Fibroblast of lung (primary cell): Measurements from ENCODE around the gene LYPD5. TPM values are rescaled to one million over a fixed set of nuclear protein-coding genes. Genes with fewer than 3 reads are reported as not detected.
A peak's percentile ranks its signal among the peaks of the same experiment; 100 is the strongest.

Source experiments
- DNase-seq, 2 donors: peaks; one replicate each; pipeline versions ENCODE4 v3.0.0 to v3.0.0-alpha.2; 2010; ENCODE audit warnings: low read depth in 2 of 2
- H2AFZ ChIP-seq: 2 replicates; pipeline ENCODE4 v1.5.1; 2012; ENCODE audit warnings: low read length, control low read depth, inconsistent platforms
- H3K27ac ChIP-seq: 2 replicates; pipeline ENCODE4 v1.5.1; 2011; ENCODE audit warnings: low read length, control low read depth; ENCODE audit not compliant: insufficient read depth
- H3K27me3 ChIP-seq: 2 replicates; pipeline ENCODE4 v1.5.1; 2011; ENCODE audit warnings: mild to moderate bottlenecking, low read length; ENCODE audit not compliant: control insufficient read depth, insufficient read depth
- H3K36me3 ChIP-seq: 2 replicates; pipeline ENCODE4 v1.5.1; 2011; ENCODE audit warnings: low read length; ENCODE audit not compliant: control insufficient read depth, insufficient read depth
- H3K4me1 ChIP-seq: 2 replicates; pipeline ENCODE4 v1.5.1; 2011; ENCODE audit warnings: low read length; ENCODE audit not compliant: control insufficient read depth, insufficient read depth; ENCODE audit errors: extremely low read depth
- H3K4me2 ChIP-seq: 2 replicates; pipeline ENCODE4 v1.5.1; 2011; ENCODE audit warnings: low read length, control low read depth; ENCODE audit not compliant: insufficient read depth; ENCODE audit errors: extremely low read depth
- H3K4me3 ChIP-seq, 4 experiments: fragments of 200-600 bp in 1 of 4; sonication (generic) in 1 of 4; replicated peaks in 1 of 4; 2 replicates each; pipeline ENCODE4 v1.5.1; 2011 to 2016; ENCODE audit warnings: low read length in 4 of 4, low read depth in 3 of 4, mild to moderate bottlenecking in 3 of 4, control low read depth in 2 of 4, inconsistent platforms in 1 of 4, mixed read lengths in 1 of 4; ENCODE audit not compliant: insufficient read depth in 1 of 4; ENCODE audit errors: control extremely low read depth in 1 of 4
- H3K79me2 ChIP-seq: 2 replicates; pipeline ENCODE4 v1.5.1; 2012; ENCODE audit warnings: mild to moderate bottlenecking, low read length, inconsistent platforms; ENCODE audit not compliant: control insufficient read depth, insufficient read depth
- H3K9ac ChIP-seq: 2 replicates; pipeline ENCODE4 v1.5.1; 2011; ENCODE audit warnings: mild to moderate bottlenecking, low read length, control low read depth; ENCODE audit not compliant: insufficient read depth
- H3K9me3 ChIP-seq: 2 replicates; pipeline ENCODE4 v1.5.1; 2012; ENCODE audit warnings: low read depth, low read length; ENCODE audit not compliant: control insufficient read depth, insufficient read depth
- H4K20me1 ChIP-seq: 2 replicates; pipeline ENCODE4 v1.5.1; 2011; ENCODE audit warnings: low read length; ENCODE audit not compliant: control insufficient read depth, insufficient read depth; ENCODE audit errors: extremely low read depth
- EZH2 ChIP-seq: IDR thresholded peaks from 2 replicates; pipeline ENCODE4 v1.5.1; 2012; ENCODE audit warnings: low read length, control low read depth, mild to moderate bottlenecking; ENCODE audit errors: missing control alignments
- polyA plus RNA-seq, 2 donors: library from polyadenylated mRNA; depleted of rRNA in 1 of 2; stranded (reverse) in 1 of 2; unstranded in 1 of 2; fragments of >200 nt; gene quantifications; 2 replicates each; pipeline ENCODE4 v1.2.1, GENCODE V29; 2011 to 2012; ENCODE audit warnings: missing spikeins in 1 of 2
- total RNA-seq: library from RNA; depleted of rRNA; stranded (reverse); fragments of >200 nt; gene quantifications from 2 replicates; pipeline ENCODE4 v1.2.1, GENCODE V29; 2014
- TF ChIP-seq, protein P1 (sequence below), 2 donors: IDR thresholded peaks in 1 of 2; conservative IDR thresholded peaks in 1 of 2; 1 replicate in 1 of 2; 2 replicates in 1 of 2; pipeline ENCODE4 v1.5.1; 2011 to 2012; ENCODE audit warnings: low read length in 2 of 2, control low read depth in 1 of 2, inconsistent platforms in 1 of 2, low read depth in 1 of 2, mild to moderate bottlenecking in 1 of 2

The LYPD5 gene
- total and polyA plus RNA-seq, 2 donors (not counting 1 experiment from before 2014, with no cell fraction given), result 0.37 to 0.50 TPM

DNA sequence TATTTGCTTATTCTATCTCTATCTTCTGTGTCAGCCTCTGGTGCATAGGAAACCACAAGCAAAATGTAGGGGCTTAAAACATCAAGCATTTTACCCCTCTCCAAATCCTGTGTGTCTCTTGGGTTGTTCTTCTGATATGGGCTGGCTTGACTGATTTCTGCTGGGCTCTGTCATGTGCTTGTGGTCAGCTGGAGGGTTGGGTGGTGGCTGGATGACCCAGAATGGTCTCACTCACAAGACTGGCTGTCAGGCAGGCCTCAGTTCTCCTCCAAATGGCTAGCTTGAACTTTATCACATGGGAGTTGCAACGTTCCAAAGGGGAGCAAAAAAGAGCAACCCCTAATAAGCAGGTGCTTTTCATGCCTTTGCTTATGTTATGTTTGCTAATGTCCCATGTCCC lies 9.6 kb upstream of the LYPD5 start:
- Histone ChIP-seq H2AFZ (no peak overlapping the region), H3K4me1 (no peaks in the 10 kb centered on the region), H3K4me2 (no peak overlapping the region), H3K36me3 (no peaks in the 10 kb centered on the region), H3K27ac (no peak overlapping the region), H3K9me3 (no peaks in the 10 kb centered on the region), H3K4me3 (no peak overlapping the region), H3K79me2 (no peaks in the 10 kb centered on the region), H3K9ac (no peak overlapping the region), H3K27me3 (no peaks in the 10 kb centered on the region), H4K20me1 (no peaks in the 10 kb centered on the region)
- TF ChIP-seq EZH2, result no peak
- TF ChIP-seq, protein P1, sequence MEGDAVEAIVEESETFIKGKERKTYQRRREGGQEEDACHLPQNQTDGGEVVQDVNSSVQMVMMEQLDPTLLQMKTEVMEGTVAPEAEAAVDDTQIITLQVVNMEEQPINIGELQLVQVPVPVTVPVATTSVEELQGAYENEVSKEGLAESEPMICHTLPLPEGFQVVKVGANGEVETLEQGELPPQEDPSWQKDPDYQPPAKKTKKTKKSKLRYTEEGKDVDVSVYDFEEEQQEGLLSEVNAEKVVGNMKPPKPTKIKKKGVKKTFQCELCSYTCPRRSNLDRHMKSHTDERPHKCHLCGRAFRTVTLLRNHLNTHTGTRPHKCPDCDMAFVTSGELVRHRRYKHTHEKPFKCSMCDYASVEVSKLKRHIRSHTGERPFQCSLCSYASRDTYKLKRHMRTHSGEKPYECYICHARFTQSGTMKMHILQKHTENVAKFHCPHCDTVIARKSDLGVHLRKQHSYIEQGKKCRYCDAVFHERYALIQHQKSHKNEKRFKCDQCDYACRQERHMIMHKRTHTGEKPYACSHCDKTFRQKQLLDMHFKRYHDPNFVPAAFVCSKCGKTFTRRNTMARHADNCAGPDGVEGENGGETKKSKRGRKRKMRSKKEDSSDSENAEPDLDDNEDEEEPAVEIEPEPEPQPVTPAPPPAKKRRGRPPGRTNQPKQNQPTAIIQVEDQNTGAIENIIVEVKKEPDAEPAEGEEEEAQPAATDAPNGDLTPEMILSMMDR (conservative IDR thresholded peaks at IDR 0.05 in 1 of 2, IDR thresholded peaks at IDR 0.05 in 1 of 2; ENCODE audit: low read depth in 1 of 2, low read length in 2 of 2), result no peak
- no peak for DNase-seq

DNA sequence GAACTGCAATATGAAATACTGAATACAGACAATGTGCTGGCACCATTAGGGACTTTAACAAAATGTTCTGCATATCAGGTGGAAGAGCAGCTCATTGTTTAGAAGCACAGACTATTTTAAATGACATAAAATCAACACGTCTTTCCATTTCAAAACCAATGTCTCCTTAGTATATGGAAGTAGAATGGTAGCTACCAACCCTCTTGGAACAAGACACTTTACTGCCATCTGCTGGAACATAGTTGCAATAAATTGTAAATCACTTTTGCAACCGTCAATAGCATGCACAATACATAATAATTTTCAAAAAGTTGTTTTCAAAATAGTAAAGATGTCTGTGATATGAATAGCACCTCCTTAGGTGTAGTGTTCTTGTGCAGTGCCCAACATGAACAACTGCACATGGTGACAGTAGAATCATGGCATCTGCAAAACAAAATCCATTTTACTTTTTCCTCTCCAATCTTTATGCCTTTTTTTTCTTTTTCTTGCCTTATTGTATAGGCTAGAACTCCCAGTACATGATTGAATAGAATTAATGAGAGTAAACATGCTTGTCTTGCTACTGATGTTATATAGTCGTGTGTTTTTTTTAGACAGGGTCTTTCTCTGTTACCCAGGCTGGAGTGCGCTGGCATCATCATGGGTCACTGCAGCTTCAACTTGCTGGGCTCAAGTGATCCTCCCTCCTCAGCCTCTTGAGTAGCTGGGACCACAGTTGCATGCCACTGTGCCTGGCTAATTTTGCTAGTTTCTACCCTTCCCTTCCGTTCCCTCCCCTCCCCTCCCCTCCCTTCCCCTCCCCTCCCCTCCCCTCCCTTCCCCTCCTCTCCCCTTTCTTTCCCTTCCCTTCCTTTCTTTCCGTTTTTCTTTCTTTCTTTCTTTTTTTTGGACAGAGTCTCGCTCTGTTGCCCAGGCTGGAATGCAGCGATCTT lies 7.8 kb upstream of the LYPD5 start:
- TF ChIP-seq, protein P1 (conservative IDR thresholded peaks at IDR 0.05 in 1 of 2, IDR thresholded peaks at IDR 0.05 in 1 of 2; ENCODE audit: low read depth in 1 of 2, low read length in 2 of 2), result peak; percentile 39 to 59
- no peak for TF ChIP-seq EZH2
- H3K79me2 ChIP-seq, result no peaks in the 10 kb centered on the region
- H3K27ac ChIP-seq, result no peak overlapping the region
- no peaks in the 10 kb centered on the region for H3K4me1 ChIP-seq
- H3K9ac ChIP-seq, result no peak overlapping the region
- peak; percentile 61 to 80 for DNase-seq
- no peak overlapping the region for H3K4me2 ChIP-seq
- no peaks in the 10 kb centered on the region for H4K20me1 ChIP-seq
- H2AFZ ChIP-seq, result no peak overlapping the region
- no peaks in the 10 kb centered on the region for H3K27me3 ChIP-seq
- H3K9me3 ChIP-seq, result no peaks in the 10 kb centered on the region
- H3K4me3 ChIP-seq, result no peak overlapping the region
- H3K36me3 ChIP-seq, result no peaks in the 10 kb centered on the region

DNA sequence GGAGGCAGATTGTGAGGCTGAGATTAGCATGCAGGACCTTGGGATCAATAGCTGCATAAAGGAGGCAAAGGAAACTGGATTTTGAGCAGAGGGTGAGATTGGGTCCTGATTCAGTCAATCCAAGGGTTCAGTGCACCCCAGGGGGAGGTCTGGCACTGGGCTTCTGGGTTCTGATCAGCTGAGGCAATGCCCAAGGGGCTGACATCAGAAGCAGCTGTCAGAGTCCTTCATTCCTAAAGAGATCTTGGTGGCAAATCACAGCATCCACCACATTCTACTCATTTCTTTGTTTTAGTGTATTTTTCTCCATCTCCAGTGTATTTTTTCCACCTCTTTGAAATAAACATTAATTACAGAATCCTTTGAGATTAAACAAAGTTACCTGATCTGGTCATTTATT lies 5.4 kb upstream of the LYPD5 start:
- Histone ChIP-seq H3K27me3 (no peaks in the 10 kb centered on the region), H2AFZ (no peak overlapping the region), H3K9me3 (no peaks in the 10 kb centered on the region), H3K79me2 (no peaks in the 10 kb centered on the region), H3K36me3 (no peaks in the 10 kb centered on the region), H3K4me2 (no peak overlapping the region), H3K9ac (no peak overlapping the region), H3K4me1 (no peaks in the 10 kb centered on the region), H3K4me3 (no peak overlapping the region), H3K27ac (no peak overlapping the region), H4K20me1 (no peaks in the 10 kb centered on the region)
- no peak for DNase-seq
- TF ChIP-seq, protein P1 (conservative IDR thresholded peaks at IDR 0.05 in 1 of 2, IDR thresholded peaks at IDR 0.05 in 1 of 2; ENCODE audit: low read depth in 1 of 2, low read length in 2 of 2), result no peak
- no peak for TF ChIP-seq EZH2
